Smooth muscle cell (in vitro differentiated cells): ENCODE data around the gene FIZ1. TPM values are rescaled to one million over a fixed set of nuclear protein-coding genes. Genes with fewer than 3 reads are reported as not detected.

ENCODE experiments used
- DNase-seq: peaks from one replicate; lab custom pipeline; 2025; ENCODE audit not compliant: unreplicated experiment; lab: John Stamatoyannopoulos, UW
- H2AFZ ChIP-seq: fragments of 200-600 bp; sonication (generic); 2 replicates; pipeline ENCODE4 v1.6.0; 2016; ENCODE audit warnings: antibody characterized with exemption, low read depth, mild to moderate bottlenecking
- H3F3A ChIP-seq: fragments of 200-600 bp; sonication (generic); 2 replicates; pipeline ENCODE4 v1.6.0; 2017; ENCODE audit warnings: antibody characterized with exemption, low read depth
- H3K27ac ChIP-seq: fragments of 200-600 bp; sonication (generic); 2 replicates; pipeline ENCODE4 v1.5.1; 2016; ENCODE audit warnings: low read depth, mild to moderate bottlenecking
- H3K27me3 ChIP-seq: fragments of 200-600 bp; sonication (generic); 2 replicates; pipeline ENCODE4 v1.6.1; 2016; ENCODE audit warnings: low read depth, mild to moderate bottlenecking
- H3K36me3 ChIP-seq: fragments of 200-600 bp; sonication (generic); 2 replicates; pipeline ENCODE4 v1.5.1; 2016; ENCODE audit warnings: low read depth
- H3K4me1 ChIP-seq: fragments of 200-600 bp; sonication (generic); 2 replicates; pipeline ENCODE4 v1.5.1; 2016; ENCODE audit warnings: low read depth
- H3K4me2 ChIP-seq: fragments of 200-600 bp; sonication (generic); 2 replicates; pipeline ENCODE4 v1.6.0; 2016; ENCODE audit warnings: mild to moderate bottlenecking
- H3K4me3 ChIP-seq: fragments of 200-600 bp; sonication (generic); 2 replicates; pipeline ENCODE4 v1.5.1; 2016; ENCODE audit warnings: mild to moderate bottlenecking
- H3K79me2 ChIP-seq: fragments of 200-600 bp; sonication (generic); 2 replicates; pipeline ENCODE4 v1.6.0; 2016; ENCODE audit warnings: low read depth, mild to moderate bottlenecking
- H3K9ac ChIP-seq: fragments of 200-600 bp; sonication (generic); 2 replicates; pipeline ENCODE4 v1.6.0; 2016; ENCODE audit warnings: low read depth
- H3K9me3 ChIP-seq: fragments of 200-600 bp; sonication (generic); replicated peaks from 2 replicates; pipeline ENCODE4 v1.5.1; 2016; ENCODE audit warnings: low read depth
- H4K20me1 ChIP-seq: fragments of 200-600 bp; sonication (generic); 2 replicates; pipeline ENCODE4 v1.6.0; 2016; ENCODE audit warnings: low read depth
- WGBS: methylation state at CpG from one replicate; pipeline ENCODE4 v1.1.7; 2016; ENCODE audit warnings: low lambda C conversion rate; 5-methylcytosine and 5-hydroxymethylcytosine counted together
- polyA plus RNA-seq: library from polyadenylated mRNA; unstranded; fragments of >200 nt; fragmentation: Nextera tagmentation; extraction: Ambion mirVana; gene quantifications from 2 replicates; pipeline ENCODE4 v1.2.1, GENCODE V29; 2016
- total RNA-seq: library from RNA; depleted of rRNA; stranded (reverse); fragments of >200 nt; gene quantifications from 2 replicates; pipeline ENCODE4 v1.2.3, GENCODE V29; 2014
- TF ChIP-seq, protein P1 (sequence below): fragments of 200-600 bp; sonication (generic); IDR thresholded peaks from 2 replicates; pipeline ENCODE4 v1.5.1; 2017; ENCODE audit warnings: borderline replicate concordance, mild to moderate bottlenecking, antibody characterized with exemption; ENCODE audit not compliant: insufficient read depth, poor library complexity, severe bottlenecking

FIZ1 gene
- total and polyA plus RNA-seq, 2 experiments from 2014 or later, result 10.4 to 17.7 TPM

DNA sequence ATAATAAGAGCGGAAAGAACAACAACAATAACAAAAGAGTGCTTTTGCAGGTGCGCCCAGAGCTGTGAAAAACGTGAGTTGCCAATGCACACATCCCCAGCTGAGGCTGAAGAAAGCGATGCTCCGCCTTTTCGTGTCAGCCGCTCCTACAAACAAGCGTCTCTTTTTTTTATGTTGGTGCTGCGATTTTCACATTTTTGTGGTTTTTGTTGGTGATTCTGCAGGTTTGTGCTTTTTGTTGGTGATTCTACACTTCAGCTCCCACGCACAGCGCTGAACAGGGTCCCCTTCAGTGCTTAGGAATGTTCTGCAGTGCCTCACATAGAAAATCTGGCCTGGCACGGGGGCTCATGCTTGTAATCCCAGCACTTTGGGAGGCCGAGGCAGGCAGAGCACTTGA lies 46.7 kb downstream of the FIZ1 start:
- Histone ChIP-seq H3K9me3 (no peaks in the 10 kb centered on the region), H3K4me2 (peak overlapping the region; percentile 45), H3F3A (peaks cover 4% of the 10 kb centered on the region), H3K4me1 (peaks cover 38% of the 10 kb centered on the region), H3K4me3 (no peak overlapping the region), H4K20me1 (no peaks in the 10 kb centered on the region), H3K9ac (no peak overlapping the region), H2AFZ (no peak overlapping the region), H3K27me3 (no peaks in the 10 kb centered on the region), H3K27ac (peak overlapping the region; percentile 60), H3K36me3 (no peaks in the 10 kb centered on the region), H3K79me2 (no peaks in the 10 kb centered on the region)
- 31% methylated on average over 13 of the region's 13 CpGs for WGBS
- no peak for DNase-seq
- TF ChIP-seq, protein P1, sequence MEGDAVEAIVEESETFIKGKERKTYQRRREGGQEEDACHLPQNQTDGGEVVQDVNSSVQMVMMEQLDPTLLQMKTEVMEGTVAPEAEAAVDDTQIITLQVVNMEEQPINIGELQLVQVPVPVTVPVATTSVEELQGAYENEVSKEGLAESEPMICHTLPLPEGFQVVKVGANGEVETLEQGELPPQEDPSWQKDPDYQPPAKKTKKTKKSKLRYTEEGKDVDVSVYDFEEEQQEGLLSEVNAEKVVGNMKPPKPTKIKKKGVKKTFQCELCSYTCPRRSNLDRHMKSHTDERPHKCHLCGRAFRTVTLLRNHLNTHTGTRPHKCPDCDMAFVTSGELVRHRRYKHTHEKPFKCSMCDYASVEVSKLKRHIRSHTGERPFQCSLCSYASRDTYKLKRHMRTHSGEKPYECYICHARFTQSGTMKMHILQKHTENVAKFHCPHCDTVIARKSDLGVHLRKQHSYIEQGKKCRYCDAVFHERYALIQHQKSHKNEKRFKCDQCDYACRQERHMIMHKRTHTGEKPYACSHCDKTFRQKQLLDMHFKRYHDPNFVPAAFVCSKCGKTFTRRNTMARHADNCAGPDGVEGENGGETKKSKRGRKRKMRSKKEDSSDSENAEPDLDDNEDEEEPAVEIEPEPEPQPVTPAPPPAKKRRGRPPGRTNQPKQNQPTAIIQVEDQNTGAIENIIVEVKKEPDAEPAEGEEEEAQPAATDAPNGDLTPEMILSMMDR, result no peak

DNA sequence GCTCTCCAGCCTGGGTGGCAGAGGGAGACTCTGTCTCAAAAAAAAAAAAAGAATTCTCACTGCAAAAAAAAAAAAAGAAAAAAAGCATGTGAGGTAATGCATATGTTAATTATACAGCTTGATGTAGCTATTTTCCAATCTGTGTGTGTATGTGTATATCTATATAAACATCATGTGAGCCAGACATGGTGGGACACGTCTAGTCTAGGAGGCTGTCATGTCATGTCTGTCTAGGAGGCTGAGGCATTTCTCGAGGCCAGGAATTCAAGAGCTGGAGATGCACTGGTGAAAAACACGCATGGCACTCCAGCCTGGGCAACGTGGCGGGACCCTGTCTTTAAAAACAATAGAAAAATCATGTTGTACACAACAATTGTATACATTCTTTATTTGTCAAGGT lies 47.1 kb downstream of the FIZ1 start:
- Histone ChIP-seq H3K4me2 (peak overlapping the region; percentile 45), H3K27ac (peak overlapping the region; percentile 60), H3K9ac (no peak overlapping the region), H3K4me1 (peaks cover 42% of the 10 kb centered on the region), H3K79me2 (no peaks in the 10 kb centered on the region), H3K36me3 (no peaks in the 10 kb centered on the region), H3F3A (peaks cover 4% of the 10 kb centered on the region), H3K9me3 (no peaks in the 10 kb centered on the region), H3K4me3 (no peak overlapping the region), H4K20me1 (no peaks in the 10 kb centered on the region), H3K27me3 (no peaks in the 10 kb centered on the region), H2AFZ (no peak overlapping the region)
- 79% methylated on average over 5 of the region's 5 CpGs for WGBS
- TF ChIP-seq, protein P1, result no peak
- no peak for DNase-seq

DNA sequence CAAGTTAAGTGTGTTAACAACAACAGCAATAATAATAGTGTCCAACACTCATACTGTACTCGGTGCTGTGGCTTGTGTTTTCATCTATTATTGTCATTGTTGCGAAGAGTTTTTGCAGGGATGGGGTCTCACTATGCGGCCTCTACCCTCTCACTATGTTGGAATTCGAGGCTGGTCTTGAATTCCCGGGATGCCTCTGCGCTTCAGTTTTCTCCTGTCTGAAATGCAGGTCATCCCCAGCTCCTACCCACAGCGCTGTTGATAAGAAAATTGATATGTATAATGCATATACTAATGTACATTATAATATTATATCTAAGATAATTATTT lies 49.0 kb downstream of the FIZ1 start:
- no peak for DNase-seq

More for the DNA sequence above, 49.0 kb downstream of the FIZ1 start:
- no peaks in the 10 kb centered on the region for H4K20me1 ChIP-seq
- TF ChIP-seq, protein P1, result no peak
- H3K4me2 ChIP-seq, result peak overlapping the region; percentile 83
- H3K36me3 ChIP-seq, result no peaks in the 10 kb centered on the region
- peaks cover 44% of the 10 kb centered on the region for H3K4me1 ChIP-seq
- H3K9ac ChIP-seq, result peak overlapping the region; percentile 44
- no peaks in the 10 kb centered on the region for H3K27me3 ChIP-seq
- no peaks in the 10 kb centered on the region for H3K79me2 ChIP-seq
- peaks cover 4% of the 10 kb centered on the region for H3F3A ChIP-seq
- no peak overlapping the region for H3K4me3 ChIP-seq
- H2AFZ ChIP-seq, result peak overlapping the region; percentile 73
- no peak overlapping the region for H3K27ac ChIP-seq
- 11% methylated on average over 7 of the region's 7 CpGs for WGBS
- no peaks in the 10 kb centered on the region for H3K9me3 ChIP-seq
